Osteocyte (in vitro differentiated cells): ENCODE data around the gene KDM4C. TPM values are rescaled to one million over a fixed set of nuclear protein-coding genes. Genes with fewer than 3 reads are reported as not detected.

Source experiments
- DNase-seq: peaks from one replicate; pipeline ENCODE4 v3.0.0; 2021; ENCODE audit warnings: mixed read lengths; ENCODE audit not compliant: unreplicated experiment; ENCODE audit errors: extremely low spot score
- H3K27ac Mint-ChIP-seq: one replicate; pipeline ENCODE4 v1.8.0; 2021; ENCODE audit warnings: mild to moderate bottlenecking, mixed read lengths; ENCODE audit not compliant: unreplicated experiment
- H3K27me3 Mint-ChIP-seq: one replicate; pipeline ENCODE4 v1.8.0; 2021; ENCODE audit warnings: mixed read lengths; ENCODE audit not compliant: unreplicated experiment
- H3K36me3 Mint-ChIP-seq: one replicate; pipeline ENCODE4 v1.8.0; 2021; ENCODE audit warnings: mixed read lengths; ENCODE audit not compliant: unreplicated experiment
- H3K4me1 Mint-ChIP-seq: one replicate; pipeline ENCODE4 v1.8.0; 2021; ENCODE audit warnings: mixed read lengths; ENCODE audit not compliant: unreplicated experiment
- H3K4me3 Mint-ChIP-seq: one replicate; pipeline ENCODE4 v1.8.0; 2021; ENCODE audit warnings: mild to moderate bottlenecking, moderate library complexity, mixed read lengths; ENCODE audit not compliant: unreplicated experiment
- H3K9me3 Mint-ChIP-seq: one replicate; pipeline ENCODE4 v1.8.0; 2021; ENCODE audit warnings: mixed read lengths; ENCODE audit not compliant: unreplicated experiment
- CTCF ChIP-seq: fragments of 200-600 bp; sonication (generic); IDR thresholded peaks from 2 replicates; pipeline ENCODE4 v1.5.0; 2021; ENCODE audit warnings: antibody characterized with exemption, mild to moderate bottlenecking, moderate library complexity
- total RNA-seq: library from RNA; stranded (reverse); gene quantifications from 2 replicates; pipeline ENCODE4 v1.2.1, GENCODE V29; 2021

KDM4C gene
- total RNA-seq, 1 donor from 2014 or later, result 25.3 TPM

GRCh38 chr9:6936103-6936502 lies 178.3 kb downstream of the KDM4C start:
- Mint-ChIP-seq H3K9me3 (no peaks in the 10 kb centered on the region), H3K4me3 (no peak overlapping the region), H3K27ac (no peak overlapping the region), H3K4me1 (peaks cover 33% of the 10 kb centered on the region), H3K36me3 (peaks cover 9% of the 10 kb centered on the region), H3K27me3 (no peaks in the 10 kb centered on the region)
- DNase-seq, result no peak
- no peak for TF ChIP-seq CTCF

GRCh38 chr9:6937209-6937608 lies 179.4 kb downstream of the KDM4C start:
- H3K27me3 Mint-ChIP-seq, result no peaks in the 10 kb centered on the region
- H3K4me3 Mint-ChIP-seq, result no peak overlapping the region
- no peak overlapping the region for H3K27ac Mint-ChIP-seq
- DNase-seq, result no peak
- peaks cover 30% of the 10 kb centered on the region for H3K4me1 Mint-ChIP-seq
- no peak for TF ChIP-seq CTCF
- H3K9me3 Mint-ChIP-seq, result no peaks in the 10 kb centered on the region
- H3K36me3 Mint-ChIP-seq, result peaks cover 9% of the 10 kb centered on the region

- peaks cover 25% of the 10 kb centered on the region for H3K4me1 Mint-ChIP-seq
- H3K27me3 Mint-ChIP-seq, result no peaks in the 10 kb centered on the region
- no peak overlapping the region for H3K4me3 Mint-ChIP-seq
- TF ChIP-seq CTCF, result no peak
- no peaks in the 10 kb centered on the region for H3K9me3 Mint-ChIP-seq
- peaks cover 8% of the 10 kb centered on the region for H3K36me3 Mint-ChIP-seq
- H3K27ac Mint-ChIP-seq, result peak overlapping the region; percentile 67
- DNase-seq, result no peak
Observed at GRCh38 chr9:6938447-6938846, 180.7 kb downstream of the KDM4C start.

GRCh38 chr9:6938873-6939272 lies 181.1 kb downstream of the KDM4C start:
- Mint-ChIP-seq H3K27ac (peak overlapping the region; percentile 44), H3K4me3 (no peak overlapping the region)

GRCh38 chr9:6941501-6941900 lies 183.7 kb downstream of the KDM4C start:
- DNase-seq, result no peak
- H3K4me1 Mint-ChIP-seq, result peaks cover 24% of the 10 kb centered on the region
- H3K4me3 Mint-ChIP-seq, result no peak overlapping the region
- TF ChIP-seq CTCF, result no peak
- H3K27ac Mint-ChIP-seq, result no peak overlapping the region
- H3K27me3 Mint-ChIP-seq, result no peaks in the 10 kb centered on the region
- H3K36me3 Mint-ChIP-seq, result peaks cover 5% of the 10 kb centered on the region
- no peaks in the 10 kb centered on the region for H3K9me3 Mint-ChIP-seq

More at GRCh38 chr9:6938873-6939272, 181.1 kb downstream of the KDM4C start:
- H3K27me3 Mint-ChIP-seq, result no peaks in the 10 kb centered on the region
- no peak for TF ChIP-seq CTCF
- peaks cover 7% of the 10 kb centered on the region for H3K36me3 Mint-ChIP-seq
- H3K9me3 Mint-ChIP-seq, result no peaks in the 10 kb centered on the region
- peaks cover 24% of the 10 kb centered on the region for H3K4me1 Mint-ChIP-seq
- DNase-seq, result no peak
